Measurements from ENCODE around the gene RPS6KA1. TPM values are rescaled to one million over a fixed set of nuclear protein-coding genes. Genes with fewer than 3 reads are reported as not detected.

RPS6KA1 gene
- total and polyA plus RNA-seq, 2 of the 13 experiments (the other 11 are each of a cell fraction or from before 2014, with no cell fraction given) = 19.6 to 24.2 TPM

GRCh38 chr1:26530895-26531598, 1.5 kb downstream of the RPS6KA1 start (continued):
- TF ChIP-seq ZNF557 (CRISPR knock-in tag; IDR thresholded peaks at IDR 0.05) (no peak), TEF (CRISPR knock-in tag; IDR thresholded peaks at IDR 0.05) (no peak), ZBTB4 (CRISPR knock-in tag; IDR thresholded peaks at IDR 0.05; ENCODE audit: borderline replicate concordance) (no peak), MYNN (CRISPR knock-in tag; IDR thresholded peaks at IDR 0.05; ENCODE audit: low read depth) (no peak), CREM (IDR thresholded peaks at IDR 0.05) (no peak), CREM (CRISPR knock-in tag; IDR thresholded peaks at IDR 0.05) (no peak), ZNF609 (CRISPR knock-in tag; IDR thresholded peaks at IDR 0.05; ENCODE audit: borderline replicate concordance) (no peak), BCL3 (CRISPR knock-in tag; IDR thresholded peaks at IDR 0.05) (no peak), ZKSCAN1 (IDR thresholded peaks at IDR 0.05; ENCODE audit: low read length) (no peak), ZBTB26 (CRISPR knock-in tag; IDR thresholded peaks at IDR 0.05; ENCODE audit: borderline replicate concordance) (0 out of 2 replicates have a peak, but pooled peaks have one; percentile 17), ZNF709 (CRISPR knock-in tag; IDR thresholded peaks at IDR 0.05) (no peak)
